AG09319 (cell line): ENCODE measurements around the gene PRELID3B.
A peak's percentile ranks its signal among the peaks of the same experiment; 100 is the strongest.

Experiments used
- DNase-seq: peaks from one replicate; pipeline ENCODE4 v3.0.0-alpha.2; 2010; ENCODE audit warnings: low read depth; ENCODE audit errors: extremely low read depth
- CTCF ChIP-seq: IDR thresholded peaks from 2 replicates; pipeline ENCODE4 v1.5.1; 2011; ENCODE audit warnings: low read depth, mild to moderate bottlenecking, inconsistent platforms, low read length, moderate library complexity

PRELID3B gene

GRCh38 chr20:59033093-59033492, 9.5 kb downstream of the PRELID3B start:
- DNase-seq: no peak
- TF ChIP-seq CTCF: no peak

- peak; percentile 0 for TF ChIP-seq CTCF
- no peak for DNase-seq
Observed at GRCh38 chr20:59032713-59033059, 9.9 kb downstream of the PRELID3B start.

GRCh38 chr20:59032023-59032712, 10.4 kb downstream of the PRELID3B start, which contains the start of gene ATP5F1E:
Gene ATP5F1E (minus strand): TSS chr20:59032335. CDS start chr20:59032251, 84 bp downstream.
- peak; percentile 85 for DNase-seq
- TF ChIP-seq CTCF: no peak

GRCh38 chr20:59031564-59032022, 11.0 kb downstream of the PRELID3B start:
- no peak for TF ChIP-seq CTCF
- DNase-seq: no peak

- TF ChIP-seq CTCF: no peak
- no peak for DNase-seq
Observed at GRCh38 chr20:59030911-59031563, 11.5 kb downstream of the PRELID3B start.

GRCh38 chr20:59028812-59029211, 13.8 kb downstream of the PRELID3B start:
- DNase-seq: no peak
- no peak for TF ChIP-seq CTCF

GRCh38 chr20:59027741-59028320, 14.8 kb downstream of the PRELID3B start:
- no peak for DNase-seq
- no peak for TF ChIP-seq CTCF
